ENCODE data around the gene RAP2C.

DNA sequence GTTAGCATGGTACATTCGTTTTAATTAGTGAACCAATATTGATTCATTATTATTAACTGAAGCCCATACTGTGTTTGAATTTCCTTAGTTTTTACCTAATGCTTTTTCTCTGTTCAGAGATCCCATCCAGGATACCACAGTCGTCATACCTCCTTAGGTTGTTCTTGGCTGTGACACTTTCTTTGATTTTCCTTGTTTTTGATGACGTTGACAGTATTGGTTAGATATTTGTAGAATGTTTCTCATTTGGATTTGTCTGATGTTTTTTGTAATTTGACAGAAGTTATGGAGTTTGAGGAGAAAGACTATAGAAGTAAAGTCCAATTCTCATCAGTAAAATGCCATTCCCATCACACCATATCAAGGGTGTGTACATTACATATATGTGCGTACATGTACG lies 16.2 kb upstream of the RAP2C start:
- TF ChIP-seq, protein P1, sequence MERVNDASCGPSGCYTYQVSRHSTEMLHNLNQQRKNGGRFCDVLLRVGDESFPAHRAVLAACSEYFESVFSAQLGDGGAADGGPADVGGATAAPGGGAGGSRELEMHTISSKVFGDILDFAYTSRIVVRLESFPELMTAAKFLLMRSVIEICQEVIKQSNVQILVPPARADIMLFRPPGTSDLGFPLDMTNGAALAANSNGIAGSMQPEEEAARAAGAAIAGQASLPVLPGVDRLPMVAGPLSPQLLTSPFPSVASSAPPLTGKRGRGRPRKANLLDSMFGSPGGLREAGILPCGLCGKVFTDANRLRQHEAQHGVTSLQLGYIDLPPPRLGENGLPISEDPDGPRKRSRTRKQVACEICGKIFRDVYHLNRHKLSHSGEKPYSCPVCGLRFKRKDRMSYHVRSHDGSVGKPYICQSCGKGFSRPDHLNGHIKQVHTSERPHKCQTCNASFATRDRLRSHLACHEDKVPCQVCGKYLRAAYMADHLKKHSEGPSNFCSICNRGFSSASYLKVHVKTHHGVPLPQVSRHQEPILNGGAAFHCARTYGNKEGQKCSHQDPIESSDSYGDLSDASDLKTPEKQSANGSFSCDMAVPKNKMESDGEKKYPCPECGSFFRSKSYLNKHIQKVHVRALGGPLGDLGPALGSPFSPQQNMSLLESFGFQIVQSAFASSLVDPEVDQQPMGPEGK (CRISPR knock-in tag; IDR thresholded peaks at IDR 0.05; ENCODE audit: borderline replicate concordance): no peak
- TF ChIP-seq POU6F1 (CRISPR knock-in tag; IDR thresholded peaks at IDR 0.05; ENCODE audit: borderline replicate concordance, low read depth): no peak
- no peak for TF ChIP-seq TOX (CRISPR knock-in tag; IDR thresholded peaks at IDR 0.05; ENCODE audit: borderline replicate concordance)
- no peak for TF ChIP-seq ZNF565 (CRISPR knock-in tag; conservative IDR thresholded peaks at IDR 0.05; ENCODE audit: low read depth)
- TF ChIP-seq TCF4 (CRISPR knock-in tag; IDR thresholded peaks at IDR 0.05; ENCODE audit: borderline replicate concordance): no peak
- TF ChIP-seq ZFP3 (CRISPR knock-in tag; IDR thresholded peaks at IDR 0.05): no peak
- no peak for TF ChIP-seq ESRRG (CRISPR knock-in tag; IDR thresholded peaks at IDR 0.05)
- TF ChIP-seq ZFP30 (CRISPR knock-in tag; IDR thresholded peaks at IDR 0.05): no peak
- TF ChIP-seq TSHZ2 (CRISPR knock-in tag; IDR thresholded peaks at IDR 0.05): no peak
- no peak for TF ChIP-seq CREB5 (CRISPR knock-in tag; IDR thresholded peaks at IDR 0.05; ENCODE audit: low read depth)
- no peak for TF ChIP-seq ARNTL (CRISPR knock-in tag; IDR thresholded peaks at IDR 0.05; ENCODE audit: borderline replicate concordance, low read depth)
- no peak for TF ChIP-seq GLIS3 (CRISPR knock-in tag; IDR thresholded peaks at IDR 0.05)
- TF ChIP-seq OSR1 (CRISPR knock-in tag; IDR thresholded peaks at IDR 0.05): no peak
